GM12878 (cell line): ENCODE results near the gene CFAP65.

ENCODE experiments used
- CBFB ChIP-seq: IDR thresholded peaks from 2 replicates; pipeline ENCODE4 v1.6.1; 2016; ENCODE audit warnings: antibody characterized with exemption, low read depth
- CTCF ChIP-seq, 3 experiments: IDR thresholded peaks in 2 of 3; conservative IDR thresholded peaks in 1 of 3; 2 replicates each; pipeline ENCODE4 v1.5.1; 2011; ENCODE audit warnings: low read depth in 3 of 3, low read length in 3 of 3, mild to moderate bottlenecking in 3 of 3, control low read depth in 2 of 3, moderate library complexity in 2 of 3, inconsistent platforms in 1 of 3, mixed read lengths in 1 of 3; ENCODE audit not compliant: control insufficient read depth in 2 of 3, insufficient read depth in 1 of 3; ENCODE audit errors: extremely low read depth in 1 of 3
- ZBTB40 ChIP-seq: fragments of 450-650 bp; IDR thresholded peaks from 2 replicates; pipeline ENCODE4 v1.6.1; 2016; ENCODE audit warnings: mild to moderate bottlenecking, moderate library complexity, borderline replicate concordance

DNA sequence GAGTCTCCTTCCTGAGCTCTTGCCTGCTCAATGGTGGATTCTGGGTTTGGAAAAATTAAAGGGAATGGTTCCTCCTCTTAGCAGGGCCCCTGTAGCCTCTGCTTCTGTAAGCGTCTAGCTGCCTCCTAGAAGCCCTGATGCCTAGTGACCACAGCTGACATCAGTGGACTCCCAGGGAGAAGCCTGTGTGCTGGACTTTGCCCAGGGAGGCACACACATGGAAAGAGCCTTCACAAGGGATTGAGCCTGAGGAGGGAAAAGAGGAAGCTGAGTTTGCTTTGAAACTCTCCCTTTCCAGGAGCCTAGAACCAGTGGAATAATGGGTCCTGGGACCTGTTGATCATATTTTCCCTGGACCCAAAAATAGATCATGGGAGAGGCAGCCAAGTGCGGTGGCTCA, 1.4 kb upstream of the CFAP65 start:
- TF ChIP-seq CBFB (no peak), ZBTB40 (no peak), CTCF (IDR thresholded peaks at IDR 0.05 in 2 of 3, conservative IDR thresholded peaks at IDR 0.05 in 1 of 3; ENCODE audit: control insufficient read depth in 2 of 3, extremely low read depth in 1 of 3, insufficient read depth in 1 of 3, low read depth in 3 of 3, low read length in 3 of 3) (no peak)
